Fibroblast of lung (primary cell): ENCODE measurements around the gene TMEM11. TPM values are rescaled to one million over a fixed set of nuclear protein-coding genes. Genes with fewer than 3 reads are reported as not detected.
"Not testable (repeated sequence)": the region's sequence is repeated elsewhere in the genome, so short reads cannot be mapped to it uniquely, and the experiment has no call there.

Experiments used
- DNase-seq, 2 donors: peaks; one replicate each; pipeline versions ENCODE4 v3.0.0 to v3.0.0-alpha.2; 2010; ENCODE audit warnings: low read depth in 2 of 2
- H2AFZ ChIP-seq: 2 replicates; pipeline ENCODE4 v1.5.1; 2012; ENCODE audit warnings: low read length, control low read depth, inconsistent platforms
- H3K27ac ChIP-seq: 2 replicates; pipeline ENCODE4 v1.5.1; 2011; ENCODE audit warnings: low read length, control low read depth; ENCODE audit not compliant: insufficient read depth
- H3K27me3 ChIP-seq: 2 replicates; pipeline ENCODE4 v1.5.1; 2011; ENCODE audit warnings: mild to moderate bottlenecking, low read length; ENCODE audit not compliant: control insufficient read depth, insufficient read depth
- H3K36me3 ChIP-seq: 2 replicates; pipeline ENCODE4 v1.5.1; 2011; ENCODE audit warnings: low read length; ENCODE audit not compliant: control insufficient read depth, insufficient read depth
- H3K4me1 ChIP-seq: 2 replicates; pipeline ENCODE4 v1.5.1; 2011; ENCODE audit warnings: low read length; ENCODE audit not compliant: control insufficient read depth, insufficient read depth; ENCODE audit errors: extremely low read depth
- H3K4me2 ChIP-seq: 2 replicates; pipeline ENCODE4 v1.5.1; 2011; ENCODE audit warnings: low read length, control low read depth; ENCODE audit not compliant: insufficient read depth; ENCODE audit errors: extremely low read depth
- H3K4me3 ChIP-seq, 4 experiments: fragments of 200-600 bp in 1 of 4; sonication (generic) in 1 of 4; replicated peaks in 1 of 4; 2 replicates each; pipeline ENCODE4 v1.5.1; 2011 to 2016; ENCODE audit warnings: low read length in 4 of 4, low read depth in 3 of 4, mild to moderate bottlenecking in 3 of 4, control low read depth in 2 of 4, inconsistent platforms in 1 of 4, mixed read lengths in 1 of 4; ENCODE audit not compliant: insufficient read depth in 1 of 4; ENCODE audit errors: control extremely low read depth in 1 of 4
- H3K79me2 ChIP-seq: 2 replicates; pipeline ENCODE4 v1.5.1; 2012; ENCODE audit warnings: mild to moderate bottlenecking, low read length, inconsistent platforms; ENCODE audit not compliant: control insufficient read depth, insufficient read depth
- H3K9ac ChIP-seq: 2 replicates; pipeline ENCODE4 v1.5.1; 2011; ENCODE audit warnings: mild to moderate bottlenecking, low read length, control low read depth; ENCODE audit not compliant: insufficient read depth
- H3K9me3 ChIP-seq: 2 replicates; pipeline ENCODE4 v1.5.1; 2012; ENCODE audit warnings: low read depth, low read length; ENCODE audit not compliant: control insufficient read depth, insufficient read depth
- H4K20me1 ChIP-seq: 2 replicates; pipeline ENCODE4 v1.5.1; 2011; ENCODE audit warnings: low read length; ENCODE audit not compliant: control insufficient read depth, insufficient read depth; ENCODE audit errors: extremely low read depth
- CTCF ChIP-seq, 2 donors: IDR thresholded peaks in 1 of 2; conservative IDR thresholded peaks in 1 of 2; 1 replicate in 1 of 2; 2 replicates in 1 of 2; pipeline ENCODE4 v1.5.1; 2011 to 2012; ENCODE audit warnings: low read length in 2 of 2, control low read depth in 1 of 2, inconsistent platforms in 1 of 2, low read depth in 1 of 2, mild to moderate bottlenecking in 1 of 2
- EZH2 ChIP-seq: IDR thresholded peaks from 2 replicates; pipeline ENCODE4 v1.5.1; 2012; ENCODE audit warnings: low read length, control low read depth, mild to moderate bottlenecking; ENCODE audit errors: missing control alignments
- polyA plus RNA-seq, 2 donors: library from polyadenylated mRNA; depleted of rRNA in 1 of 2; stranded (reverse) in 1 of 2; unstranded in 1 of 2; fragments of >200 nt; gene quantifications; 2 replicates each; pipeline ENCODE4 v1.2.1, GENCODE V29; 2011 to 2012; ENCODE audit warnings: missing spikeins in 1 of 2
- total RNA-seq: library from RNA; depleted of rRNA; stranded (reverse); fragments of >200 nt; gene quantifications from 2 replicates; pipeline ENCODE4 v1.2.1, GENCODE V29; 2014

TMEM11 gene
- total and polyA plus RNA-seq, 2 donors (not counting 1 experiment from before 2014, with no cell fraction given), result 21.5 to 41.1 TPM

- H2AFZ ChIP-seq, result no peak overlapping the region
- no peak overlapping the region for H3K4me2 ChIP-seq
- no peaks in the 10 kb centered on the region for H3K79me2 ChIP-seq
- no peak for TF ChIP-seq CTCF (conservative IDR thresholded peaks at IDR 0.05 in 1 of 2, IDR thresholded peaks at IDR 0.05 in 1 of 2; ENCODE audit: low read depth in 1 of 2, low read length in 2 of 2)
- no peak for TF ChIP-seq EZH2
- no peaks in the 10 kb centered on the region for H3K36me3 ChIP-seq
- no peaks in the 10 kb centered on the region for H4K20me1 ChIP-seq
- no peaks in the 10 kb centered on the region for H3K4me1 ChIP-seq
- no peaks in the 10 kb centered on the region for H3K9me3 ChIP-seq
- H3K27me3 ChIP-seq, result no peaks in the 10 kb centered on the region
- no peak for DNase-seq
- no peak overlapping the region for H3K4me3 ChIP-seq
- no peak overlapping the region for H3K9ac ChIP-seq
- no peak overlapping the region for H3K27ac ChIP-seq
Observed at GRCh38 chr17:21228111-21228510, 14.2 kb upstream of the TMEM11 start.

- not testable (repeated sequence) for H3K9ac ChIP-seq, H3K36me3 ChIP-seq, DNase-seq, H3K4me2 ChIP-seq, H3K9me3 ChIP-seq, H3K4me1 ChIP-seq, H3K4me3 ChIP-seq, H3K27ac ChIP-seq, H3K79me2 ChIP-seq, H2AFZ ChIP-seq, H3K27me3 ChIP-seq, H4K20me1 ChIP-seq
Observed at GRCh38 chr17:21227277-21227676, 13.3 kb upstream of the TMEM11 start.

DNA sequence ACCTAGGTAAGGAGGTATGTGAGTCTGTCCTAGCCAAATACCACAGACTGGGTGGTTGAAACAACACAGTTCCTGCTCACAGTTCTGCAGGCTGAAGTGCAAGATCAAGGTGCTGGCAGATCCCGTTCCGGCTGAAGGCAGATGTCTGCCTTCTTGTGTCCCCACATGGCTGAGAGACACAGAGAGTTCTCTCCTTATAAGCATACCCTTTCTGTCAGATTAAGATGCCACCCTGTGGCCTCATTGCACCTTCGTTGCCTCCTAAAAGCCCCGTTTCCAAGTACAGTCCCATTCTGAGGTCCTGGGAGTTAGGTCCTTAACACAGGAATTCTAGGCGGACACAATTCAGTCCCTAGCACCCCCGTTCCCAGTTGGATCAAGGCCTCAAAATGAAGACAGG is 9.1 kb upstream of the TMEM11 start:
- H3K27me3 ChIP-seq, result no peaks in the 10 kb centered on the region
- H3K27ac ChIP-seq, result no peak overlapping the region
- TF ChIP-seq CTCF (conservative IDR thresholded peaks at IDR 0.05 in 1 of 2, IDR thresholded peaks at IDR 0.05 in 1 of 2; ENCODE audit: low read depth in 1 of 2, low read length in 2 of 2) (no peak), EZH2 (no peak)
- H3K4me2 ChIP-seq, result no peak overlapping the region
- H3K9ac ChIP-seq, result no peak overlapping the region
- H3K36me3 ChIP-seq, result no peaks in the 10 kb centered on the region
- H3K79me2 ChIP-seq, result no peaks in the 10 kb centered on the region
- H3K9me3 ChIP-seq, result no peaks in the 10 kb centered on the region
- no peaks in the 10 kb centered on the region for H3K4me1 ChIP-seq
- H4K20me1 ChIP-seq, result no peaks in the 10 kb centered on the region
- DNase-seq, result no peak
- H2AFZ ChIP-seq, result no peak overlapping the region
- H3K4me3 ChIP-seq, result no peak overlapping the region
